Diencephalon (tissue), 1 donor: Measurements from ENCODE around the gene TSSK6. TPM values are rescaled to one million over a fixed set of nuclear protein-coding genes. Genes with fewer than 3 reads are reported as not detected.

Experiments used
- total RNA-seq: library from RNA; depleted of rRNA; stranded (reverse); fragments of >200 nt; gene quantifications from one replicate; pipeline ENCODE4 v1.2.3, GENCODE V29; 2014

Gene TSSK6
- total RNA-seq = 1.2 TPM

DNA sequence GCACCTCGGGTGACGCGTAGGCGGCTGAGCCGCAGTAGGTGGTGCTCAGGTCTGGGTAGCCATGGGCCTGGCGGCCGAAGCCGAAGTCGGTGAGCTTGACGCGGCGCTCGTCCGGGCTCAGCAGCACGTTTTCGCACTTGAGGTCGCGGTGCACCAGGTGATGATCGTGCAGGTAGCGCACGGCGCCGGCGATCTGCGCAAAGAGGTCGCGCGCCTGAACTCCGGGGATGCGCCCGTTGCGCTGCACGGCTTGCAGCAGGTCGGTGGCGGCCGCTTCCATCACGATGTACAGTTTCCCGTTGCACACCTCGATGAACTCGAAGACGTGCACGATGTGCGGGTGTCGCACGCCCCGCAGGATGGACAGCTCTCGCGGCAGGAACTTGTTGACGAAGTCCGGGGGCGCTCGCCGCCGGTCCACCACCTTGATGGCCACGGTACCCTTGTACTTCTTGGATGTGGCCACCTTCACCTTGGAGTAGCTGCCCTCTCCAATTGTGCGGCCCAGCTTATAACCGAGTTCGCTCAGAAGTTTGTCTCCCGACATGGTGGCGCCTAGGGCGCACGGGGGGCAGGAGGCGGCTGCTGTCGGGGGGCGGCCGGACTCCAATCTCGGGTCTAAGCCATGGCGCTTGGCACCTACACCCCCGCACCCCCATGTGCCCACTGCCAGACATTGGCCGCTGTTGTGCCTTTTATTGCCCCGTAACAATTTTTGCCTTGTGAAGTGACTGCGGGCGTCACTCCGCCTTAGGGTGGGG, at the start of gene TSSK6:
Gene TSSK6 (minus strand): TSS at position 668 of the 761 bp plus-strand sequence. CDS start 121 bp downstream, at position 547.

GRCh38 chr19:19538061-19538784, 22.9 kb upstream of the TSSK6 start, which contains the start of gene CILP2:
CILP2 (plus strand) TSS chr19:19538265; CDS start chr19:19538350, 85 bp downstream.

DNA sequence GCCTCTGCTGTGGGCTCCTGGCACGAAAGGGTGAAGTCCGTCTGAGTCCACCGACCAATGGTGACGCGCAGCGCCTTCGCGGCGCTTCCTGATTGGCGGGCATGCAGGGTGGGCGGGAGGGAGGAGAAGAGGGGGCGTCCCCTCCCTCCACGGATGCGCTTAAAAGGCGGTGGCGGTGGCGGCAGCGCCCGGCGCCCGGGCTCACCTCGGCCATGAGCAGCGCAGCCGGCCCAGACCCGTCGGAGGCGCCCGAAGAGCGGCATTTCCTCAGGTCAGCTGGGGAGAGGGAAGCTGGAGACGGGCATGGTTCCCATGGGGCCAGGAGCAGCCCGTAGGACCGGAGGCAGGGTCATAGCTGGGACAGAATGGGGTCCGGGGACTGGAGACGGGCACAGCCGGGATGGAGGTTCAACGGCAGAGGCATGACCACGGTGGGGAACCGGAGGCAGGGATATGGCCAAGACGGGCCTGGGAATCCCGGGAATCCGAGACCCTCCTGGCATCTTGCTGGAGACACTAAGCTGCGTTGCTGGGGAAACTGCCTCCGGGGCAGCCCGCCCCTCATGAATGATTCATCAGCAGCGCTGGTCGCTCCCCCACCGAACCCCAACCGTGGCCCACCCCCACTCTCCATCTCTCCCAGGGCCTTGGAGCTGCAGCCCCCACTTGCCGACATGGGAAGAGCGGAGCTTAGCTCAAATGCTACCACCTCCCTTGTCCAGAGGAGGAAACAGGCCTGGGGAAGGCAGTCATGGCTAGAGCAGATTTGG, 13.6 kb upstream of the TSSK6 start, which contains the start of gene YJEFN3:
Gene YJEFN3 (plus strand): TSS at position 191 of the 770 bp plus-strand sequence. CDS start 22 bp downstream, at position 213.

DNA sequence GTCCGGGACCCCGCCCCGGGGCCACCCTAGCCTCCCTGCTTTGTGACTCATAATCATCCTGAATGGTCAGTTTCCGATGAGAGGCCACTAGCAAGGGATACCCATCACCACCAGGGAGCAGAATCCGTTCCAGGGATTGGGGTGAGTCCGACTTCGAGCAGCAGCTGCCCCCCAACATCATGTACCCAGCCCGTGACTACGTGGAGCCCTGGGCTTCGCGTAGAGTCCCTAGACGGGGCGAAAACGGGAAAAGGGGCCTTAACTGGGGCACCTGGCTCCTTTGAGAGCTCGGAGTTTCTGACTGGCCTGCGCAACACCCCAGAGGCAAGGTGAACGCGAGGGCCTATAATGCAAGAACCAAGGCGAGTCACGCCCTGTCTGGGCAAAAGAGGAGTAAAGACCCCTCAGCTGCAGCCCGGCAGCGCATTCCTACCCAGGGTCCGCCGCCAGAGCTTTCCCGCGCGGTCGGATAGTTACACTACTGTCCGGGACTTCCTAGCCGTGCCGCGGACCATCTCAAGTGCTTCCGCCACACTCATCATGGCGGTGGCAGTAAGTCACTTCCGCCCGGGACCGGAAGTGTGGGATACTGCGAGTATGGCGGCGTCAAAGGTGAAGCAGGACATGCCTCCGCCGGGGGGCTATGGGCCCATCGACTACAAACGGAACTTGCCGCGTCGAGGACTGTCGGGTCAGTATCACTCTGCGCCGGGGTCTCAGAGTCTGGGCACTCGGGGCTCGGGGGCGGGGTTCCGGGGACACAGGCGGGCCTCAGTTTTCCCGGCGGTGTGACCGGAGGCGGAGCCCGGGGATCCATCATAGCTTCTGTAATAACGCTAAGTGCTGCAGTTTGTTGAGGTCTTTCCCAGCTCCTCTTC, 533 bp upstream of the TSSK6 start, which contains the start of gene NDUFA13:
Gene NDUFA13 (plus strand): TSS at position 584 of the 878 bp plus-strand sequence. CDS start 14 bp downstream, at position 598.

Other genes starting within 250 kb of the TSSK6 start
- 0.46 TPM for gene TM6SF2, start 242.2 kb downstream of the TSSK6 start, total RNA-seq
- 26.8 TPM for gene SUGP1, start 195.0 kb downstream of the TSSK6 start, total RNA-seq
- gene MAU2, start 194.7 kb downstream of the TSSK6 start, total RNA-seq = 34.1 TPM
- gene GATAD2A, start 109.9 kb downstream of the TSSK6 start, total RNA-seq = 16.1 TPM
- 155 TPM for gene NDUFA13, start 677 bp upstream of the TSSK6 start, total RNA-seq
- 11.1 TPM for gene YJEFN3, start 13.4 kb upstream of the TSSK6 start, total RNA-seq
- 1.8 TPM for gene CILP2, start 22.7 kb upstream of the TSSK6 start, total RNA-seq
- 10.6 TPM for gene PBX4, start 103.1 kb upstream of the TSSK6 start, total RNA-seq
- gene LPAR2, start 112.7 kb upstream of the TSSK6 start, total RNA-seq = 16.1 TPM
- gene GMIP, start 128.1 kb upstream of the TSSK6 start, total RNA-seq = 16.8 TPM
- gene ATP13A1, start 148.1 kb upstream of the TSSK6 start, total RNA-seq = 25.4 TPM
- gene ZNF101, start 153.3 kb upstream of the TSSK6 start, total RNA-seq = 9.2 TPM
- 28.4 TPM for gene ZNF14, start 217.6 kb upstream of the TSSK6 start, total RNA-seq